ENCODE data around the gene OVOL2.

- TF ChIP-seq GATA2 (IDR thresholded peaks at IDR 0.05; ENCODE audit: low read depth, low read length) (no peak), GATA3 (IDR thresholded peaks at IDR 0.05; ENCODE audit: low read depth, low read length) (no peak)
These were observed 65.5 kb downstream of the OVOL2 start for GRCh38 chr20:17992224-17992637.
